GM23338 (cell line): ENCODE results near the gene DAND5. TPM values are rescaled to one million over a fixed set of nuclear protein-coding genes. Genes with fewer than 3 reads are reported as not detected.
"Not testable (repeated sequence)": the region's sequence is repeated elsewhere in the genome, so short reads cannot be mapped to it uniquely, and the experiment has no call there.

Experiments
- ATAC-seq: fragments of 200-7000 bp; cut with Tn5 transposase; 3 replicates; pipeline ENCODE4 v1.9.1; 2020
- DNase-seq: peaks from one replicate; pipeline ENCODE4 v3.0.0-alpha.2; 2015; ENCODE audit warnings: low spot score
- H2AFZ ChIP-seq: fragments of 200-600 bp; sonication (generic); 2 replicates; pipeline ENCODE4 v1.8.0; 2016; ENCODE audit warnings: antibody characterized with exemption, mild to moderate bottlenecking, moderate library complexity
- H3F3A ChIP-seq: fragments of 200-600 bp; sonication (generic); replicated peaks from 2 replicates; pipeline ENCODE4 v1.8.0; 2017; ENCODE audit warnings: antibody characterized with exemption, mixed run types, low read depth
- H3K27ac ChIP-seq: fragments of 200-600 bp; sonication (generic); 2 replicates; pipeline ENCODE4 v1.6.1; 2016; ENCODE audit warnings: low read depth
- H3K27me3 ChIP-seq: fragments of 200-600 bp; sonication (generic); 2 replicates; pipeline ENCODE4 v1.8.0; 2016; ENCODE audit warnings: mild to moderate bottlenecking, mixed run types, moderate library complexity; ENCODE audit not compliant: insufficient read depth
- H3K36me3 ChIP-seq: fragments of 200-600 bp; sonication (generic); 2 replicates; pipeline ENCODE4 v1.8.0; 2016; ENCODE audit warnings: mild to moderate bottlenecking; ENCODE audit not compliant: insufficient read depth
- H3K4me1 ChIP-seq: fragments of 200-600 bp; sonication (generic); 2 replicates; pipeline ENCODE4 v1.8.0; 2016; ENCODE audit warnings: mild to moderate bottlenecking, moderate library complexity; ENCODE audit not compliant: insufficient read depth
- H3K4me2 ChIP-seq: fragments of 200-600 bp; sonication (generic); 2 replicates; pipeline ENCODE4 v1.7.1; 2017; ENCODE audit warnings: mixed run types
- H3K4me3 ChIP-seq: fragments of 200-600 bp; sonication (generic); 2 replicates; pipeline ENCODE4 v1.6.1; 2016; ENCODE audit warnings: mixed run types
- H3K79me2 ChIP-seq: fragments of 200-600 bp; sonication (generic); replicated peaks from 2 replicates; pipeline ENCODE4 v1.8.0; 2017; ENCODE audit warnings: mild to moderate bottlenecking; ENCODE audit not compliant: insufficient read depth
- H3K9me2 ChIP-seq: fragments of 200-600 bp; sonication (generic); 2 replicates; pipeline ENCODE4 v1.8.0; 2017; ENCODE audit not compliant: insufficient read depth
- H4K20me1 ChIP-seq: fragments of 200-600 bp; sonication (generic); replicated peaks from 2 replicates; pipeline ENCODE4 v1.8.0; 2017; ENCODE audit warnings: mild to moderate bottlenecking; ENCODE audit not compliant: insufficient read depth
- H3K27ac Mint-ChIP-seq: 2 replicates; pipeline ENCODE4 v1.8.0; 2020; ENCODE audit warnings: inconsistent platforms, mild to moderate bottlenecking, moderate library complexity, mixed read lengths
- H3K27me3 Mint-ChIP-seq: 3 replicates; pipeline ENCODE4 v1.8.0; 2022; ENCODE audit warnings: low read depth, mild to moderate bottlenecking, moderate library complexity, mixed read lengths, inconsistent platforms; ENCODE audit not compliant: insufficient read depth, poor library complexity
- H3K36me3 Mint-ChIP-seq: 3 replicates; pipeline ENCODE4 v1.8.0; 2021; ENCODE audit warnings: low read depth, mild to moderate bottlenecking, inconsistent platforms, moderate library complexity, mixed read lengths
- H3K4me1 Mint-ChIP-seq: 3 replicates; pipeline ENCODE4 v1.8.0; 2020; ENCODE audit warnings: mild to moderate bottlenecking, inconsistent platforms, mixed read lengths
- H3K4me3 Mint-ChIP-seq: 3 replicates; pipeline ENCODE4 v1.8.0; 2021; ENCODE audit warnings: moderate library complexity, mild to moderate bottlenecking, inconsistent platforms, mixed read lengths
- H3K9me3 Mint-ChIP-seq: 3 replicates; pipeline ENCODE4 v1.8.0; 2020; ENCODE audit warnings: moderate library complexity, mild to moderate bottlenecking, inconsistent platforms, mixed read lengths
- CREB1 ChIP-seq: fragments of 250-450 bp; sonication (Bioruptor Pico); IDR thresholded peaks from 2 replicates; pipeline ENCODE4 v1.5.0; 2020; ENCODE audit warnings: low read depth, mild to moderate bottlenecking, moderate library complexity
- EZH2 ChIP-seq: fragments of 200-600 bp; sonication (generic); IDR thresholded peaks from one replicate; pipeline ENCODE4 v1.8.0; 2017; ENCODE audit warnings: antibody characterized with exemption, mild to moderate bottlenecking, low read depth; ENCODE audit not compliant: unreplicated experiment
- NANOG ChIP-seq: IDR thresholded peaks from 2 replicates; pipeline ENCODE4 v1.6.1; 2016; ENCODE audit warnings: antibody characterized with exemption, borderline replicate concordance
- STAT1 ChIP-seq: IDR thresholded peaks from one replicate; pipeline ENCODE4 v1.6.1; 2016; ENCODE audit warnings: antibody characterized with exemption; ENCODE audit not compliant: unreplicated experiment
- ZNF331 ChIP-seq: fragments of 250-450 bp; sonication (Bioruptor Pico); IDR thresholded peaks from 2 replicates; pipeline ENCODE4 v1.5.0; 2020; ENCODE audit warnings: low read depth, mild to moderate bottlenecking, moderate library complexity
- polyA plus RNA-seq: library from polyadenylated mRNA; unstranded; fragments of >200 nt; fragmentation: Nextera tagmentation; extraction: Ambion mirVana; gene quantifications from 2 replicates; pipeline ENCODE4 v1.2.1, GENCODE V29; 2016
- total RNA-seq: library from RNA; depleted of rRNA; stranded (reverse); fragments of >200 nt; shearing (Covaris generic); gene quantifications from 2 replicates; pipeline ENCODE4 v1.2.3, GENCODE V29; 2014
- TF ChIP-seq, protein P1 (sequence below): fragments of 250-450 bp; sonication (Bioruptor Pico); IDR thresholded peaks from 2 replicates; pipeline ENCODE4 v1.5.0; 2020; ENCODE audit warnings: mild to moderate bottlenecking, moderate library complexity
- TF ChIP-seq, protein P2 (sequence below): IDR thresholded peaks from 2 replicates; pipeline ENCODE4 v1.6.1; 2016; ENCODE audit warnings: antibody characterized with exemption
- TF ChIP-seq, protein P3 (sequence below): IDR thresholded peaks from one replicate; pipeline ENCODE4 v1.6.1; 2018; ENCODE audit warnings: antibody characterized with exemption; ENCODE audit not compliant: unreplicated experiment
- TF ChIP-seq, protein P4 (sequence below), 2 experiments: fragments of 200-600 bp in 1 of 2; sonication (generic) in 1 of 2; conservative IDR thresholded peaks; 2 replicates each; pipeline versions ENCODE4 v1.5.1 to v1.6.1; 2016 to 2017; ENCODE audit warnings: antibody characterized with exemption in 2 of 2, low read depth in 2 of 2, mild to moderate bottlenecking in 2 of 2, moderate library complexity in 1 of 2

Gene DAND5
- total and polyA plus RNA-seq, 2 experiments from 2014 or later: 0.18 to 0.28 TPM

GRCh38 chr19:12955575-12955974 lies 13.8 kb upstream of the DAND5 start:
- H3K36me3 Mint-ChIP-seq: peaks cover 51% of the 10 kb centered on the region
- H3K27me3 Mint-ChIP-seq: peaks cover 22% of the 10 kb centered on the region
- H3K9me3 Mint-ChIP-seq, DNase-seq, ATAC-seq, H3K36me3 ChIP-seq, H3K27me3 ChIP-seq, H2AFZ ChIP-seq, H3K27ac Mint-ChIP-seq, H3K9me2 ChIP-seq: not testable (repeated sequence)
- H3K27ac ChIP-seq: 0 out of 2 replicates have a peak overlapping the region, but pooled peaks have one; percentile 26
- H3K4me3 ChIP-seq: peak overlapping the region; percentile 89
- H3K79me2 ChIP-seq: peaks cover 33% of the 10 kb centered on the region
- H4K20me1 ChIP-seq: peaks cover 12% of the 10 kb centered on the region; the same call in 1 of the 2 replicates
- H3K4me1 Mint-ChIP-seq: peaks cover 29% of the 10 kb centered on the region
- H3K4me3 Mint-ChIP-seq: peak overlapping the region; percentile 93
- peak overlapping the region; percentile 91 for H3K4me2 ChIP-seq
- peaks cover 16% of the 10 kb centered on the region for H3K4me1 ChIP-seq
- H3F3A ChIP-seq: peaks cover 34% of the 10 kb centered on the region

DNA sequence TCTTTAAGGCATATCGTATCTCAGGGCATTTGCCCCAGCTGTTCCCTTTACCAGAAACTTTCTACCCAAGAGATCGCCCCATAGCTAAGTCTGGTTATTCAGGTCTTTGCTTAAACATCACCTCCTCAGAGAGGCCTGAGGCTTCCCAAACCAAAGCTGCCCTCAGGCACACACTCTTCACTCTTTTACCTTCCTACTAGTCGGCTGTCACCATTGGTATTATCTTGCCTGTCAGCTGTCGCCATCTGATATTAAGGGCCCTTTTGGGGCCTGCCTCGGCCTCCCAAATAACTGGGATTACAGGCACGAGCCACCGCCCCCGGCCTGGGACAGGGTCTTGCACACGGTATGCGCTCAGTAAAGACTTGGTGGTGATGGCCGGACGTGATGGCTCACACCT lies 13.4 kb upstream of the DAND5 start:
- no peaks in the 10 kb centered on the region; the same call in 1 of the 3 replicates for H3K9me3 Mint-ChIP-seq
- H4K20me1 ChIP-seq: peaks cover 12% of the 10 kb centered on the region; the same call in 1 of the 2 replicates
- H3K27me3 Mint-ChIP-seq: peaks cover 22% of the 10 kb centered on the region
- H3K36me3 ChIP-seq: peaks cover 5% of the 10 kb centered on the region; the same call in 1 of the 2 replicates
- H3F3A ChIP-seq: peaks cover 34% of the 10 kb centered on the region
- ATAC-seq: no peak
- H3K4me2 ChIP-seq: peak overlapping the region; percentile 91
- no peak overlapping the region for H3K27ac ChIP-seq
- H3K9me2 ChIP-seq: no peaks in the 10 kb centered on the region
- peak overlapping the region; percentile 84 for H3K27ac Mint-ChIP-seq
- H3K4me3 Mint-ChIP-seq: peak overlapping the region; percentile 93
- H3K4me1 ChIP-seq: peaks cover 16% of the 10 kb centered on the region
- H3K4me1 Mint-ChIP-seq: peaks cover 29% of the 10 kb centered on the region
- no peak overlapping the region for H2AFZ ChIP-seq
- no peaks in the 10 kb centered on the region for H3K27me3 ChIP-seq
- H3K79me2 ChIP-seq: peaks cover 33% of the 10 kb centered on the region
- peak overlapping the region; percentile 89 for H3K4me3 ChIP-seq
- no peak for DNase-seq
- peaks cover 47% of the 10 kb centered on the region for H3K36me3 Mint-ChIP-seq
- no peak for TF ChIP-seq ZNF331 (CRISPR knock-in tag)
- TF ChIP-seq, protein P1, sequence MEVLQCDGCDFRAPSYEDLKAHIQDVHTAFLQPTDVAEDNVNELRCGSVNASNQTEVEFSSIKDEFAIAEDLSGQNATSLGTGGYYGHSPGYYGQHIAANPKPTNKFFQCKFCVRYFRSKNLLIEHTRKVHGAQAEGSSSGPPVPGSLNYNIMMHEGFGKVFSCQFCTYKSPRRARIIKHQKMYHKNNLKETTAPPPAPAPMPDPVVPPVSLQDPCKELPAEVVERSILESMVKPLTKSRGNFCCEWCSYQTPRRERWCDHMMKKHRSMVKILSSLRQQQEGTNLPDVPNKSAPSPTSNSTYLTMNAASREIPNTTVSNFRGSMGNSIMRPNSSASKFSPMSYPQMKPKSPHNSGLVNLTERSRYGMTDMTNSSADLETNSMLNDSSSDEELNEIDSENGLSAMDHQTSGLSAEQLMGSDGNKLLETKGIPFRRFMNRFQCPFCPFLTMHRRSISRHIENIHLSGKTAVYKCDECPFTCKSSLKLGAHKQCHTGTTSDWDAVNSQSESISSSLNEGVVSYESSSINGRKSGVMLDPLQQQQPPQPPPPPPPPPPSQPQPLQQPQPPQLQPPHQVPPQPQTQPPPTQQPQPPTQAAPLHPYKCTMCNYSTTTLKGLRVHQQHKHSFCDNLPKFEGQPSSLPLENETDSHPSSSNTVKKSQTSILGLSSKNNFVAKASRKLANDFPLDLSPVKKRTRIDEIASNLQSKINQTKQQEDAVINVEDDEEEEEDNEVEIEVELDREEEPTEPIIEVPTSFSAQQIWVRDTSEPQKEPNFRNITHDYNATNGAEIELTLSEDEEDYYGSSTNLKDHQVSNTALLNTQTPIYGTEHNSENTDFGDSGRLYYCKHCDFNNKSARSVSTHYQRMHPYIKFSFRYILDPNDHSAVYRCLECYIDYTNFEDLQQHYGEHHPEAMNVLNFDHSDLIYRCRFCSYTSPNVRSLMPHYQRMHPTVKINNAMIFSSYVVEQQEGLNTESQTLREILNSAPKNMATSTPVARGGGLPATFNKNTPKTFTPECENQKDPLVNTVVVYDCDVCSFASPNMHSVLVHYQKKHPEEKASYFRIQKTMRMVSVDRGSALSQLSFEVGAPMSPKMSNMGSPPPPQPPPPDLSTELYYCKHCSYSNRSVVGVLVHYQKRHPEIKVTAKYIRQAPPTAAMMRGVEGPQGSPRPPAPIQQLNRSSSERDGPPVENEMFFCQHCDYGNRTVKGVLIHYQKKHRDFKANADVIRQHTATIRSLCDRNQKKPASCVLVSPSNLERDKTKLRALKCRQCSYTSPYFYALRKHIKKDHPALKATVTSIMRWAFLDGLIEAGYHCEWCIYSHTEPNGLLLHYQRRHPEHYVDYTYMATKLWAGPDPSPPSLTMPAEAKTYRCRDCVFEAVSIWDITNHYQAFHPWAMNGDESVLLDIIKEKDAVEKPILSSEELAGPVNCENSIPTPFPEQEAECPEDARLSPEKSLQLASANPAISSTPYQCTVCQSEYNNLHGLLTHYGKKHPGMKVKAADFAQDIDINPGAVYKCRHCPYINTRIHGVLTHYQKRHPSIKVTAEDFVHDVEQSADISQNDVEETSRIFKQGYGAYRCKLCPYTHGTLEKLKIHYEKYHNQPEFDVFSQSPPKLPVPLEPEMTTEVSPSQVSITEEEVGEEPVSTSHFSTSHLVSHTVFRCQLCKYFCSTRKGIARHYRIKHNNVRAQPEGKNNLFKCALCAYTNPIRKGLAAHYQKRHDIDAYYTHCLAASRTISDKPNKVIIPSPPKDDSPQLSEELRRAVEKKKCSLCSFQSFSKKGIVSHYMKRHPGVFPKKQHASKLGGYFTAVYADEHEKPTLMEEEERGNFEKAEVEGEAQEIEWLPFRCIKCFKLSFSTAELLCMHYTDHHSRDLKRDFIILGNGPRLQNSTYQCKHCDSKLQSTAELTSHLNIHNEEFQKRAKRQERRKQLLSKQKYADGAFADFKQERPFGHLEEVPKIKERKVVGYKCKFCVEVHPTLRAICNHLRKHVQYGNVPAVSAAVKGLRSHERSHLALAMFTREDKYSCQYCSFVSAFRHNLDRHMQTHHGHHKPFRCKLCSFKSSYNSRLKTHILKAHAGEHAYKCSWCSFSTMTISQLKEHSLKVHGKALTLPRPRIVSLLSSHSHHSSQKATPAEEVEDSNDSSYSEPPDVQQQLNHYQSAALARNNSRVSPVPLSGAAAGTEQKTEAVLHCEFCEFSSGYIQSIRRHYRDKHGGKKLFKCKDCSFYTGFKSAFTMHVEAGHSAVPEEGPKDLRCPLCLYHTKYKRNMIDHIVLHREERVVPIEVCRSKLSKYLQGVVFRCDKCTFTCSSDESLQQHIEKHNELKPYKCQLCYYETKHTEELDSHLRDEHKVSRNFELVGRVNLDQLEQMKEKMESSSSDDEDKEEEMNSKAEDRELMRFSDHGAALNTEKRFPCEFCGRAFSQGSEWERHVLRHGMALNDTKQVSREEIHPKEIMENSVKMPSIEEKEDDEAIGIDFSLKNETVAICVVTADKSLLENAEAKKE (CRISPR knock-in tag): no peak
- no peak for TF ChIP-seq NANOG
- no peak for TF ChIP-seq EZH2
- TF ChIP-seq, protein P2, sequence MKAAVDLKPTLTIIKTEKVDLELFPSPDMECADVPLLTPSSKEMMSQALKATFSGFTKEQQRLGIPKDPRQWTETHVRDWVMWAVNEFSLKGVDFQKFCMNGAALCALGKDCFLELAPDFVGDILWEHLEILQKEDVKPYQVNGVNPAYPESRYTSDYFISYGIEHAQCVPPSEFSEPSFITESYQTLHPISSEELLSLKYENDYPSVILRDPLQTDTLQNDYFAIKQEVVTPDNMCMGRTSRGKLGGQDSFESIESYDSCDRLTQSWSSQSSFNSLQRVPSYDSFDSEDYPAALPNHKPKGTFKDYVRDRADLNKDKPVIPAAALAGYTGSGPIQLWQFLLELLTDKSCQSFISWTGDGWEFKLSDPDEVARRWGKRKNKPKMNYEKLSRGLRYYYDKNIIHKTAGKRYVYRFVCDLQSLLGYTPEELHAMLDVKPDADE: no peak
- TF ChIP-seq STAT1: no peak
- TF ChIP-seq, protein P3, sequence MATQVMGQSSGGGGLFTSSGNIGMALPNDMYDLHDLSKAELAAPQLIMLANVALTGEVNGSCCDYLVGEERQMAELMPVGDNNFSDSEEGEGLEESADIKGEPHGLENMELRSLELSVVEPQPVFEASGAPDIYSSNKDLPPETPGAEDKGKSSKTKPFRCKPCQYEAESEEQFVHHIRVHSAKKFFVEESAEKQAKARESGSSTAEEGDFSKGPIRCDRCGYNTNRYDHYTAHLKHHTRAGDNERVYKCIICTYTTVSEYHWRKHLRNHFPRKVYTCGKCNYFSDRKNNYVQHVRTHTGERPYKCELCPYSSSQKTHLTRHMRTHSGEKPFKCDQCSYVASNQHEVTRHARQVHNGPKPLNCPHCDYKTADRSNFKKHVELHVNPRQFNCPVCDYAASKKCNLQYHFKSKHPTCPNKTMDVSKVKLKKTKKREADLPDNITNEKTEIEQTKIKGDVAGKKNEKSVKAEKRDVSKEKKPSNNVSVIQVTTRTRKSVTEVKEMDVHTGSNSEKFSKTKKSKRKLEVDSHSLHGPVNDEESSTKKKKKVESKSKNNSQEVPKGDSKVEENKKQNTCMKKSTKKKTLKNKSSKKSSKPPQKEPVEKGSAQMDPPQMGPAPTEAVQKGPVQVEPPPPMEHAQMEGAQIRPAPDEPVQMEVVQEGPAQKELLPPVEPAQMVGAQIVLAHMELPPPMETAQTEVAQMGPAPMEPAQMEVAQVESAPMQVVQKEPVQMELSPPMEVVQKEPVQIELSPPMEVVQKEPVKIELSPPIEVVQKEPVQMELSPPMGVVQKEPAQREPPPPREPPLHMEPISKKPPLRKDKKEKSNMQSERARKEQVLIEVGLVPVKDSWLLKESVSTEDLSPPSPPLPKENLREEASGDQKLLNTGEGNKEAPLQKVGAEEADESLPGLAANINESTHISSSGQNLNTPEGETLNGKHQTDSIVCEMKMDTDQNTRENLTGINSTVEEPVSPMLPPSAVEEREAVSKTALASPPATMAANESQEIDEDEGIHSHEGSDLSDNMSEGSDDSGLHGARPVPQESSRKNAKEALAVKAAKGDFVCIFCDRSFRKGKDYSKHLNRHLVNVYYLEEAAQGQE: no peak
- TF ChIP-seq CREB1 (CRISPR knock-in tag): no peak
- TF ChIP-seq, protein P4, sequence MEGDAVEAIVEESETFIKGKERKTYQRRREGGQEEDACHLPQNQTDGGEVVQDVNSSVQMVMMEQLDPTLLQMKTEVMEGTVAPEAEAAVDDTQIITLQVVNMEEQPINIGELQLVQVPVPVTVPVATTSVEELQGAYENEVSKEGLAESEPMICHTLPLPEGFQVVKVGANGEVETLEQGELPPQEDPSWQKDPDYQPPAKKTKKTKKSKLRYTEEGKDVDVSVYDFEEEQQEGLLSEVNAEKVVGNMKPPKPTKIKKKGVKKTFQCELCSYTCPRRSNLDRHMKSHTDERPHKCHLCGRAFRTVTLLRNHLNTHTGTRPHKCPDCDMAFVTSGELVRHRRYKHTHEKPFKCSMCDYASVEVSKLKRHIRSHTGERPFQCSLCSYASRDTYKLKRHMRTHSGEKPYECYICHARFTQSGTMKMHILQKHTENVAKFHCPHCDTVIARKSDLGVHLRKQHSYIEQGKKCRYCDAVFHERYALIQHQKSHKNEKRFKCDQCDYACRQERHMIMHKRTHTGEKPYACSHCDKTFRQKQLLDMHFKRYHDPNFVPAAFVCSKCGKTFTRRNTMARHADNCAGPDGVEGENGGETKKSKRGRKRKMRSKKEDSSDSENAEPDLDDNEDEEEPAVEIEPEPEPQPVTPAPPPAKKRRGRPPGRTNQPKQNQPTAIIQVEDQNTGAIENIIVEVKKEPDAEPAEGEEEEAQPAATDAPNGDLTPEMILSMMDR (conservative IDR thresholded peaks at IDR 0.05; ENCODE audit: low read depth in 2 of 2): no peak
